HG03520 (cell line): ENCODE data around the gene FMNL1.

Experiments used
- ATAC-seq: cut with Tn5 transposase; IDR thresholded peaks from one replicate; pipeline ENCODE4 v1.9.1; 2021; ENCODE audit warnings: mild to moderate bottlenecking, moderate library complexity; ENCODE audit not compliant: unreplicated experiment

Gene FMNL1

GRCh38 chr17:45222996-45223538 lies 1.4 kb downstream of the FMNL1 start:
- no peak for ATAC-seq

GRCh38 chr17:45223539-45224528 lies 2.1 kb downstream of the FMNL1 start:
- no peak for ATAC-seq

GRCh38 chr17:45224671-45225050 lies 3.0 kb downstream of the FMNL1 start:
- no peak for ATAC-seq

GRCh38 chr17:45225051-45225700 lies 3.5 kb downstream of the FMNL1 start:
- ATAC-seq: no peak

- peak; percentile 38 for ATAC-seq
These were observed 4.4 kb downstream of the FMNL1 start for GRCh38 chr17:45225964-45226530.

DNA sequence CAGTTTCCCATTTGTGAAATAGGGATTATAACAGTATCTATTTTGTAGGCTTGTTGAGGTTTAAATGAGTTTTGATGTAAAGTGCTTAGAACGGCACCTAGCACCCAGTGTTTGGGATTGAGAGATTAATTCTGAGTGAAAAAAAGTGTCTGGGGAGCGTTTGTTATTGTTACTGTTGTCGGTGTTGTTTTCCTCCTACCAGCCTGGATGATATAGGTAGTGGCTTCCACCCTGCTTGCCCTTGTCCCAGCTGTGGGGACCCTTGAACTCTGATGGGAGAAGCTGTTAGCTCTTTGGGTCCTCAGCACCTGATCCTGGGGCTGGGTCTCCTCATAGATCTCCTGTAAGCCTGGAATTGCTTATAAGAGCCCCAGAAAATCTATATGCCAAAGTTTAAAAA lies 4.9 kb downstream of the FMNL1 start:
- no peak for ATAC-seq

- no peak for ATAC-seq
These were observed 5.6 kb downstream of the FMNL1 start for GRCh38 chr17:45227101-45227925.

DNA sequence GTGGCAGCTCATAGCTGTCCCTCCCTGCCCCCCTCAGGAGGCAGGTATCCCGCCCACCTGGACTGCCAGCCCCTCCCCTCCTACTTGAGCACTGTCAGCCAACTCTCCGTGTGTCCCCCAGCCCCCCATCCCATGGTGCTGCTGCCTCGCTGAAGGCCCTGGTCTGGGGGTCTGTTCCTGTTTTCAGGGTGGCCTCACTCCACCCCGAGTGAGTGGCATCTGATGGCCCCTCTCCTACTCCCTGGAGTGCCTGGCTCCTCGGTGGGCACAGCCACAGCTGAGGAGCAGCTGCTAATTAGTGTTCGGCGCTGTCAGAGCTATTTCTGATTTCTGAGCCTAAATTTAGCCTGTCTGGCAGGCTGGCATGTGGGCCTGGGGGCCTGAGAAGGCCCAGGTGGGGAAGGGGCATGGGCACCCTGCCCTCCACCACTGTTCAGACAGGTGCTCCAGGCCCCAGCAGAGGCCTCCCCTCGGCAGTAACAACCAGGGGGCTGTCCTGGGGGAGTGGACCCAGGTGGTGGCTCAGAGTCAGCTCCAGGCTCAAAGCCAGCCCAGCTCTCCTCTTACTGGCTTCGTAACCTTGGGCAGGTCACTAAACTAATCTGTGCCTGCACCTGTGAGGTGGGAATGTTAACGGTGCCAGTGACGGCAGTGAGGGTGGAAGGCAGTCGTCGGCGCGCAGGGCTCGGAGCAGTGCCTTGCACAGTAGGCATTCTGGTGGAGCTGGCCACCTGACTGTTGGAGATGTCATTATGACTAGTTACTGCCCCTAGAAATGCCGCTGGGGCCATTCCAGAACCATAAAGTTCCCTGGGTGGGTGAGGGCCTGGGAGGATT lies 6.5 kb downstream of the FMNL1 start:
- ATAC-seq: no peak

GRCh38 chr17:45228763-45229539 lies 7.3 kb downstream of the FMNL1 start:
- peak; percentile 30 for ATAC-seq

GRCh38 chr17:45229681-45230409 lies 8.2 kb downstream of the FMNL1 start:
- ATAC-seq: no peak

- no peak for ATAC-seq
These were observed 8.7 kb downstream of the FMNL1 start for GRCh38 chr17:45230410-45230786.

DNA sequence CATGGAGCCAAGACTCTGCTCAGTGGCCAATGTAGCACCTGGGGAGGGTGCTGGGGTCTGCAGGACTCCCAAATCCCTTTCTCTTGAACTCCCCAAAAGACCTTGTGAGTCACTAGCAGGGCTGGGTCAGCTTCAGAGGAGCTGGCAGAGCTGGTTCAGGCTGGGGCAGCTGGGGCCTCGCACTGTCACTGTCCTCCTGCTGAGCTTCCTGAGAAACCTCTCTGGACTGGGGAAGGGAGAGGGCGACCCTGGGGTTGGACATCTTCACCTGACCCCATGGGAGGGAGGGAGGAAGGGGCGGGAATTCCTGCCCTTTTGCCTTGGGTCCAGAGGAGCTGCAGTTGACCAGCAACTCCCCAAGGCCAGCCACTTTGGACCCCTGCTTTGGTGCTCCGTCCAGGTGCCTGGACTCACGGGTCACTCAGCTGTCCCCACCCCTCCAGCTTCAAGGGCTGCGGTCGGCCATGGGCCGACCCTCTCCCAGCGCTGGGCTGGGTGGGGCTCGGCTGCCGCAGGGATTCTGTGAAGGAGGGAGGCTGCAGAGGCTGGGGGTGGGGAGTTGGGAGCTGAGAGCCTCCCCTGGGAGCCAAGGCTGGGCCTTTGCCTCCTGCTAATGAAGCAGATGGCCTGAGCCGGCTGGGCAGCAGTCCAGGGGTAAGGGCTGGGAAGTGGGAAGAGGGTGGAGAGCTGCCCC lies 9.2 kb downstream of the FMNL1 start:
- ATAC-seq: no peak

GRCh38 chr17:45231481-45232116 lies 9.9 kb downstream of the FMNL1 start:
- no peak for ATAC-seq

- no peak for ATAC-seq
These were observed 11.1 kb downstream of the FMNL1 start for GRCh38 chr17:45232514-45233422.

DNA sequence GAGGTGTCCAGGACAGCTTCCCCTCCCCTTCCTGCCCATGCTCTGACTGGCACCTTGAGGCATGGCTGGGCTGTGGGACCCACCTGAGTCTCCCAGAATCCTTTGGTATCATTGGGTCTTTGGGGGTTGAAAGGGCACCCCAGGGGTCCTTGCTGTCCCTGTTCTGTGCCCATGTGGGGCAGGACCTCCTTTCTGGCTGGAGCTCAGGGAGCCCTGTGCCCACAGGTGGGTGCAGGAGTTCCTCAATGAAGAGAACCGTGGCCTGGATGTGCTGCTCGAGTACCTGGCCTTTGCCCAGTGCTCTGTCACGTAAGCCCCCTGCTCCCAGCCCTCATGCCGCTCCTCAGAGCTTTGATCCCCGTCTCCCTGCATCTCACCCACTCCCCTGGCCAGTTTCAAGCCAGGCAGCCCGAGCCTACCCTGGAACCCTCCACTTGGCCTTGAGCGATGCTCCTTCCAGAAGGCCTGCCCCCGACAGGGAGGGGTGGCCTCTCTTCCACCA lies 11.8 kb downstream of the FMNL1 start:
- no peak for ATAC-seq
